T follicular helper cell (primary cell): ENCODE data around the gene KLRF2.
"Not testable (repeated sequence)": the region's sequence is repeated elsewhere in the genome, so short reads cannot be mapped to it uniquely, and the experiment has no call there.

ENCODE experiments used
- DNase-seq: peaks from one replicate; pipeline ENCODE4 v3.0.0-alpha.2; 2020; ENCODE audit warnings: low read depth
- total RNA-seq, 2 experiments: gene quantifications; one replicate each; lab custom pipeline; 2026; lab: John Stamatoyannopoulos, UW

Gene KLRF2
- total RNA-seq = 0 reads per million in 2 experiments

DNA sequence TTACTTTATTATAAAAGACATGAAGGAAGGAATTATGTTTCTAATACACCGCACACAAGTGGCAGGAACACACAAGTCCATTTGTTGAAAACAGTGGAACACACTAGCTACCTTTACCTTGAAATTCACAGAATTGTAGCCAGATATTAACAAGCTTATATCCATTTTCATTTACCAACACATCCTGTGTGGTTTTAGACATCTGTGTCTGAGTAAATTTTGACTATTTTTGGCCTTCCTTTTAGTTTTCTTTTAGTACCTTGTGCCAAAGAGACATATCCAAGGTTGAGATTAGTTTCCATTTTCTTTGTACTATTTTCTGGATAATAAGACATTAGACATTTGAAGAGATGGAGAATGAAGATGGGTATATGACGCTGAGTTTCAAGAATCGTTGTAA is at the start of gene KLRF2:
Gene KLRF2, plus strand, starts transcription at position 244 of the 400 bp plus-strand sequence. Its CDS starts 107 bp downstream, at position 351.
- DNase-seq = no peak

GRCh38 chr12:9831720-9832119 is 49.6 kb upstream of the KLRF2 start:
- DNase-seq = no peak

DNA sequence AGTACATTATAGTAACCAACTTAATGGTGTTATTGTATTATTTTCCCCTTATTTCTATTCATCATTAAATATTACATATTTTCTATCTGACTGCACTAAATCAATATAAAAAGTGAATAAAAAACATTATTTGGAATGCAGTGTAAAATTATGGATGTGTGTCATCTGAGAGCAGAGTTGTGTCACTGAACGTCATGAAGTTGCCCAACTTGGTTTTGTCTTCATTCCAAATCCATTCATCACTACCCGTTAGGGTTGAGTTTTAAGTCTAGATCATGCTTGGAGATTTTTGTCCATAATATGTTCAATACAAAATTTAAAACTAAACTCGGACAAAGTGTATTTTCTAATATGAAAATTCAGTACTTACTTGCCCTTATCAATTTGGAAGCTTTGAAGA is 37.9 kb upstream of the KLRF2 start:
- no peak for DNase-seq

DNA sequence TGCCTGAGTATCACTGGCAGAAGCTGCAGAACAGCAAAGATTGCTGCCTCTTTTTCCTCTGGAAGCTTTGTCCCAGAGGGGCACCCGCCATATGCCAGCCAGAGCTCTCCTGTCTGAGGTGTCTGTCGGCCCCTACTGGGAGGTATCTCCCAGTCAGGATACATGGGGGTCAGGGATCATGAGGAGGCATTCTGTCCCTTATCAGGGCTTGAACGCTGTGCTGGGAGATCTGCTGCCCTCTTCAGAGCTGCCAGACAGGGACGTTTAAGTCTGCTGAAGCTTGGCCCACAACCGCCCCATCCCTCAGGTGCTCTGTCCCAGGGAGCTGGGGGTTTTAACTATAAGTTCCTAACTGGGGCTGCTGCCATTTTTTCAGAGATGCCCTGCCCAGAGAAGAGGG is 32.4 kb upstream of the KLRF2 start:
- no peak for DNase-seq

DNA sequence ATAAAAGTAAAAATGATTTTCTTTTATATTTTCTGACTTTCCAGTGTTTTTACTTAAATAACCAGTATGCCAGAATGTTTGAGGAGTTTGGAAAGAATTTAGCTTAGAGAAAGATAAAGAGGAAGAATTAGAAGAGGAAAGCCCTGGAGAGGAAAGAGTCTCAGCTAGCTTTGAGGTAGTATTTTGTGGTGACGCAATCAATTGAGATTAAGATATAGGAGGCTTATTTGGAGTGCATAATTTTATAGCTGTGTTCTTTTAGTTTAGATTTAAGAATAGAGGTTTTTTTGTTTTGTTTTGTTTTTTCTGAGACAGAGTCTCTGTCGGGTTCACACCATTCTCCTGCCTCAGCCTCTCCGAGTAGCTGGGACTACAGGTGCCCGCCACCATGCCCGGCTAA is 30.2 kb upstream of the KLRF2 start:
- no peak for DNase-seq

- no peak for DNase-seq
Measured at GRCh38 chr12:9851927-9852326, 29.4 kb upstream of the KLRF2 start.

GRCh38 chr12:9856151-9856550 is 25.1 kb upstream of the KLRF2 start:
- DNase-seq = no peak

GRCh38 chr12:9856894-9857293 is 24.4 kb upstream of the KLRF2 start:
- DNase-seq = no peak

DNA sequence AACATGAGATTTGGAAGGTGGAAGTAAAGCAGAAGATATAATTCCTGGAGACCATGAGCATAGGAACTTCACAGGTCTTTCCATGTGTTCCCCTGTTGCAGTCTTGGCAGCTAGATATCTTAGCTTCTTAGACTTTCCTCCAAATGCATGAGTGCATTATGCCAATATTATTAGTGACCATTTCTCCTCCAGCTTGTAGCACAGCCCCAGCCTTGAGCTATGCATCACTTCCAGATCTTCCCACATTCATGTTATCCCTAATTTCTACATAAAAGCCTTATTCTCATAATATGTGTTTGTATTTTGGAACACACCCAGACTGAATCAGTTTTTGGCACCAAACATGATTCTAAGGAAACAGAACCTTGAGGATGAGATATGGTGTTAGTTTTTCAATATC is 23.2 kb upstream of the KLRF2 start:
- no peak for DNase-seq

DNA sequence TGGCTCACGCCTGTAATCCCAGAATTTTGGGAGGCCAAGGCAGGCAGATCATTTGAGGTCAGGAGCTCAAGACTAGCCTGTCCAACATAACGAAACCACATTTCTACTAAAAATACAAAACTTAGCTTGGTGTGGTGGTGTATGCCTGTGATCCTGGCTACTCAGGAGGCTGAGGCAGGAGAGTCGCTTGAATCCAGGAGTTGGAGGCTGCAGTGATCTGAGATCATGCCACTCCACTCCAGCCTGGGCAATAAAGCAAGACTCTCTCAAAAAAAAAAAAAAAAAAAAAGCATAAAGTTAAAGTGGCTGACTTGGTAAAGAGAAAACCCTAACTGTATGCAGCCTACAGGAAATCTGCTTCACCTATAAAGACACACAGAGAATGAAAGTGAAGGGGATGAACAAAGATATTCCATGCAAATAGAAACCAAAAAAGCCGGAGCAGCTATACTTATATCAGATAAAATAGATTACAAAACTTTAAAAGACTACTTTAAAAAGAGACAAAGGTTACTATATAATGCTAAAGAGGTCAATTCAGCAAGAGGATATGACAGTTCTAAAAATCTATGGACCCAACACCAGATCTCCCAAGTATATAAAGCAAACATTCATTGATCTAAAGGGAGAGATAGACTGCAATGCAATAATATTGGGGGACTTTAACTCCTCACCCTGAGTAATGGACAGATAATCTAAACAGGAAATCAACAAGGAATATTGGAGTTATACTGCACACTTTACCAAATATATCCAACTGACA is 16.2 kb upstream of the KLRF2 start:
- DNase-seq = no peak

- DNase-seq = no peak
Measured at GRCh38 chr12:9866860-9867269, 14.4 kb upstream of the KLRF2 start.

GRCh38 chr12:9867531-9867930 is 13.8 kb upstream of the KLRF2 start:
- no peak for DNase-seq

- no peak for DNase-seq
Measured at GRCh38 chr12:9868311-9868801, 12.9 kb upstream of the KLRF2 start.

DNA sequence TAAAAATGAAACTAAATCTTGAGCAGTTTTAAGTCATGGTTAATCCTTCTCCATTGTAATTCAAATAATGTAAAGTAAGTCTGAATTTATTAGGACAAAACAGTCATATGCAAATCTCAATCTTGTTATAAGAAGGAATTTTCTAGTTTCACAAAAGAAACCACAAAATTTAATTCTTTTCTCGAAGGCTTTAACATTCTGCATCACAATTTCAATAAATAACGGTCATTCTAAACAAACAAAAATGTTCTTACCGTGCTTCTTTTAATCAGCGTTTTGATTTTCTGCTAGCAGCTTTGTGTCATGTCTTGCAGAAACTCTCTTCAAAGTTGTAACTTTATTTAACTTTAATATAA is 12.4 kb upstream of the KLRF2 start:
- DNase-seq = no peak

- DNase-seq = no peak
Measured at GRCh38 chr12:9869307-9870161, 11.8 kb upstream of the KLRF2 start, which contains the start of gene CLEC2B. Gene CLEC2B (minus strand): TSS chr12:9869354.

DNA sequence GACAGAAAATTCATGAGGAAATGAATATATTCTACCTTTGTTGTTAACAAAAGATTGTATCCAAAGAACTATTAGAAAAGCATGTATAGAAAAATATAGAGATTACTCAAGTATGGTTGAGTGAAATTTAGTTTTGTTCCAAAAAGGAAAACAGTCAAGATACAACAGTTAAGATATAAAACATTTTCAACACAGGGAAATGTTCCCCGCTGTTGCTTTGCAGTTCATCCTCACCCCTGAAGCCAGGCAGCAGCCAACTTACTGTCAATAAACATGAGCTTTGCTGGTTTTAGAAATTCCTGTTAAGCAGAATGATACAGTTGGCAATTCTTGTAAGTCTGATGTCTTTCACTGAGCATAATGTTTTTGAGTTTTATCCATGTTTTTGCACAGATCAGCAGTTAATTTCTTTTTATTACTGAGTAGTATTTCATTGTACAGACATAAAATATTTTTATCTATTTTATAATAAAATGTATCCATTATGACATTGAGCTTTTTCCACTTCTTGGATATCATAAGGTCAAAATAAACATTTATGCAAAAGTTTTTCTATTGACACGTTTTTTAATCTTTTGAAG is 10.9 kb upstream of the KLRF2 start:
- no peak for DNase-seq

- DNase-seq = no peak
Measured at GRCh38 chr12:9872162-9872561, 9.1 kb upstream of the KLRF2 start.

- no peak for DNase-seq
Measured at GRCh38 chr12:9872742-9873141, 8.5 kb upstream of the KLRF2 start.

- DNase-seq = not testable (repeated sequence)
Measured at GRCh38 chr12:9876120-9876519, 5.2 kb upstream of the KLRF2 start.

- no peak for DNase-seq
Measured at GRCh38 chr12:9880532-9881078, 684 bp upstream of the KLRF2 start.

GRCh38 chr12:9881988-9882387 is 699 bp downstream of the KLRF2 start:
- no peak for DNase-seq

DNA sequence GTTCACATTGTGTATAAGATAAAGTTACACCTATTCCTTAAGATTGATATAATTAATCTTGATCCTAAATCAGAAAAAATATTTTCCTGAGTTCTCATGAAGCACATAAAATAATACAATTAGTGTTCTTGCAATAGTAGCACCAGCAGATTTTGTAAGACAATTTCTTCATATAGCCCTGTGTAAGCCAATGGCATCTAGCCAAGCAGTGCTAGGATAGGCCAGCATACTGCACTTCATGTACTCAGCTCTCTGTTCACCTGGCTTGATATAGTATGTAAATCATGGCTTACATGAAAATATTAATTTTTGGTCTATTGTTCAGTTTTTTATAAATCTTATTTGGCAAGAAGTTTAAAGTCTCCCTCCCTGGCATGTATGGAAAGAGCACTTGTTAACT is 1.9 kb downstream of the KLRF2 start:
- DNase-seq = no peak
